Stimulated activated CD4-positive, alpha-beta T cell treated with anti-CD3 and anti-CD28 coated beads, Interleukin-15, amount 100 ng/mL, for 1 hour (primary cell): ENCODE measurements around the gene CSN1S1.
"Not testable (repeated sequence)": the region's sequence is repeated elsewhere in the genome, so short reads cannot be mapped to it uniquely, and the experiment has no call there.

ENCODE experiments used
- DNase-seq, 2 donors: peaks; one replicate each; pipeline ENCODE4 v3.0.0-alpha.2; 2020; ENCODE audit warnings: low read depth in 1 of 2, low spot score in 1 of 2

CSN1S1 gene, protein sequence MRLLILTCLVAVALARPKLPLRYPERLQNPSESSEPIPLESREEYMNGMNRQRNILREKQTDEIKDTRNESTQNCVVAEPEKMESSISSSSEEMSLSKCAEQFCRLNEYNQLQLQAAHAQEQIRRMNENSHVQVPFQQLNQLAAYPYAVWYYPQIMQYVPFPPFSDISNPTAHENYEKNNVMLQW

DNA sequence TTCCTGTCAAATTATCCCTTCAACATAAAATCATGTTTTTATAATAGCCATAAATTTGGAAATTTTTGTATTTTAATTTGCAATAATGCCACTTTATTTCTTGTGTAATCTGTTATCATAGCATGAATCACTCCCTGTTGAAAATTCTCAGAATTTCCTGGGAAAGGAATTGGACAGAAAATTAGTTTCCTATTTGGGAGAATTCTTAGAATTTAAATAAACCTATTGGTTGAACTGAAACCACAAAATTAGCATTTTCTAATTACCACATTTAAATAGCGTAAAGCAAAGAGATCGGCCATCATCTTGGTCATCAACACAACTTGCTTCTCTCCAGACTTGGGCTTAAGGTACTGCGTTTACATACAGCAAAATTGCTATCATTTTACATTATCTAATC is at the start of gene CSN1S1:
Gene CSN1S1, plus strand, starts transcription at position 301 of the 400 bp plus-strand sequence. CDS start 1,488 bp downstream, outside the sequence.
- no peak for DNase-seq

DNA sequence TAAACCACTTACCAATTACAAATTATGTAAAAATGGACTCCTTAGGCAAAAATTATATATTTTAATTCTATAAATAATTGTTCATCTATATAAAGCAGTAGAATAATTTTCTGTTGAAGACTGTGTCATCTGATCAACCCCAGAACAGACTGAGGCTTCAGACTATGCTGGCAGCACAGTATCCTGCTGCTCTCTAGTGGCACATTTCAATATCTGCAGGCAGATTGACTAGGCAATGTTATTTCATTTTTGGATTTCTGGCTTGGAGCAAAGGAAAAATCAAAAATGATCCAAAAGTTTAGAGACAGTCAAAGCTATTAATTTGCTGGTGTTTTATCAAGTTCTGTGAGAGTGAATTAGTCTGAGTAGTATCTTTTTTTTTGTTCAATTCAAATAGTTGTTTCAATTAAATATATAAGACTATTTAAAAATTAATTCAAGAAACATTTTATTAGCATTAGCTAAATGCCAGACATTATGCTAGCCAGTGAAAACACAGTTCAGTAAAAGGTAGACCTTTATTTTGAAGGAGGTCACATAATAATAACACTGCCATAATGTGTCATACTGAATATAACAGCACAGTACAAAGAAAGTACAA is 49.6 kb upstream of the CSN1S1 start:
- no peak for DNase-seq

DNA sequence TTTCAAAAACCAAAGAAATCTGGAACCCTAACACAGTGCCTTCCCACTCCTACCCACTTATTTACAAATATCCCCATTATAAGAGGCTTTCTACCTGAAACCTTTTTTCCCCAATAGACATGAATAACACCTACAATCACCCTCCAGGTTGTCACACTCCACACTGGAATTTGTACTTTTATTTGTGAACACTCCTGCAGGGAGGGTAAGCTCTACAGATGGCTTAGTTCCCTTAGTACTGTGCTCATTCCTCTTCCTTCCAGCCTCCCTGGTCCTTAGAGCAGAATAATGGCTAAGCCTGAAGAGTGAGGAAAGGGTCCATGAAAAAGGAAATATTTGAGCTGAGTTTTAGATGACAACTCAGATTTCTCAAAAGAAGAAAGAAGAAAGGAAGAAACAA is 48.7 kb upstream of the CSN1S1 start:
- DNase-seq, result no peak

DNA sequence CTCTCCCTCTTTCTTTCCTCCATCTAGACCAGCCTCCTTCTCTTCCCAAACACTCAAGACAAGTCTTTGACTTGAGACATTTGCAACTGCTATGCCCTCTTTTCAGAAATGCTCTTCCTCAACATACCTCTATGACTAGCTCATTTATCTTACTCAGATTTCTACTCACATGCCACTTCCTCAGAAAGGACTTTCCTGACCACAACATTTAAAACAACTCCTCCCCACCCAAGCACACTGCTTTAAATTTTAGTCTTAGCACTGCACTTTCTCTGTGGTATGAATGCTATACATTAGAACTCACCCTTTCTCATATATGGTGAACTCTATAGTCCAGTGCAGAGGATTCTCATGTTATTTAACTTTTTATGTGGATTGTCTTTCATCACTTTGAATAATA is 42.5 kb upstream of the CSN1S1 start:
- DNase-seq, result no peak

DNA sequence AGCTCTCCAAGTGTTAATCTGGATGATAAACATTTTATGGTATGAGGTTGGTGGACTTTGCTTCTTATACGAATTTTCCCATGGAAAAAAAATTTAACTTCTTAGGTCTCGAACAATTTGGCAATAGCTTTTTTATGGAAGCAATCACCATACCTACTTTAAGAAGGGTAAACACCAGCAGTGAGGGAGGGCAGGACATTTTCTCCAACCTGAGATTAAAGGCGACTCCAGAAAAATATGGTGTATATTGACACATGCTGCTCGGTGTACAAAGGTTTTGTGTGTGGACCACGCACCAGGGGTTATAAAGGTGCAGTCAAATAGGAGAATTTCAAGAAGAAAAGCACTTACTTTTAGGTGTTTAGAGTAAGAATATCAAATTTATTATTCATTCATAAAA is 36.7 kb upstream of the CSN1S1 start:
- DNase-seq, result no peak

DNA sequence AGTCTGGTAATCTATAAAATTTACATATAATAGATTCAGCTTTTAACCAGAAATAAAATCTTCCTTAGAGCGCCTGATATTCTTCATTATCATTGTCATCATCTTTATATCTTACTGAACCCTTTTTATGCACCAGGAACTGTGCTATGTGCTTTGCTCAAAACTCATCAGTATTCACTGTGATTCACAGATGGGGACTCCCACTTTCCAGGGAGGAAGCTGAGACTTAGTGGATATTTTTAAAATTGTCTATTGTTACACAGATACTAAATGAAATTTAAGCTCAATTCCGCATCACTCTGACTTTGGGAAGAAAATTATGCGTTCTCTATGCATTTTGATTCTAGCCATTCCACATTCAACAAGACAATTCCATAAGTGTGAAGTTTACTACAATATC is 36.1 kb upstream of the CSN1S1 start:
- DNase-seq, result no peak

DNA sequence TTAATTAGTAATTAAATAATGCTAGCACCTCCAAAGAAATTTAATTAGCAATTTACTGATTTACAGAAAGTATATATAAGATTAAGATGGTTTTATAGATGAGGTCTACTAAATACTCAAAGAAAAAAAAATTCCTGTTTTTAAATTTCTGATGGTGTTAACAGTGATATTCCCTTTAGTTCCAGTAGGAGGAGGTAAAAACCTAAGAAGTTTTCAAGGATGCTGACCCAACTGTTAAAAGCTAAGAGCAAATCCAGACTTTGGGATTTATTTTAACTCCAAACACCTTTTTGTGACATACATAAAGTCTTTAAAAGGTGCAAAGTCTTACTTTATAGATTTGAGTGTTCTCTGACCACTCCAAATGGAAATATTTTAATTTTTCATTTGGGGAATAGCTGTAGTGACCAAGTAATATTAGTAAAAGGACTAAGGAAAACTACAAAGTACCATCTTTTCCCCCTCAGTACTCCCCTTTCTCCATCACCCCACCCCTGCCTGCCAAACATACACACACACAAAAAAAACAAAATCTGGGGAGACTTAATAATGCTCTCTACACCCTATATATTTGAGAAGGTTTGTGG is 34.2 kb upstream of the CSN1S1 start:
- DNase-seq, result no peak

DNA sequence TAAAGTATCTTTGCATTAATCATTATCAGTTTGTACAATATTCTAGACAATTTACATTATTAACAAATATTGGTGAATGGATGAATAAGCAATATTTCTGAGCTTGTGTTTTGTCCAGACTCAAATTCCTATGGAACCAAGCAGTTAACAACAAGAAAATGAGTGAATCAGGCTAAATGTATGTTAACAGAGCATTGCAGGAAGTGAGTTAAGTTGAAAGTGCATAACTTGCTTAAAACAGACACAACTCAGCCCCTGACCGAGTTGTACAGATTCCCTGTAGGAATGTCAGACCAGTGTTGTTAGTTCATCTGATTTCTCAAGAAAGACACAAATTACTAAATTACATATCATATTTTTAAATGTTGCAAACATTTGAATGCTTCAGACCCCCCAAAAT is 23.7 kb upstream of the CSN1S1 start:
- DNase-seq, result no peak

DNA sequence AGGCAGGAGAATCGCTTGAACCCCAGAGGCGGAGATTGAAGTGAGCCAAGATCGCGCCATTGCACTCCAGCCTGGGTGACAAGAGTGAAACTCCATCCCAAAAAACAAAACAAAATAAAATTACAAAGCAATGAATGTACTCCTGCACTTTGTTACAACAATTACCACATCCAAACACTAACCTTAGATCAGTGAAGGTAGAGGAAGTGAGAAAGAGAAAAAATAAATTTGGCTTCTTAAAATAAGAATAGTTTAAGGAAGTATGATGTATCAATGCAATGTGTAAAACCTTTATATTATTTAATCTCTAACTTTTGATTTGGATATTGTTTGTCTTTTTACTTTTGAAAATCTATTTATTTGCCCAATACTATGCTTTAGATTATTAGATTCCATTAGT is 21.7 kb upstream of the CSN1S1 start:
- no peak for DNase-seq

DNA sequence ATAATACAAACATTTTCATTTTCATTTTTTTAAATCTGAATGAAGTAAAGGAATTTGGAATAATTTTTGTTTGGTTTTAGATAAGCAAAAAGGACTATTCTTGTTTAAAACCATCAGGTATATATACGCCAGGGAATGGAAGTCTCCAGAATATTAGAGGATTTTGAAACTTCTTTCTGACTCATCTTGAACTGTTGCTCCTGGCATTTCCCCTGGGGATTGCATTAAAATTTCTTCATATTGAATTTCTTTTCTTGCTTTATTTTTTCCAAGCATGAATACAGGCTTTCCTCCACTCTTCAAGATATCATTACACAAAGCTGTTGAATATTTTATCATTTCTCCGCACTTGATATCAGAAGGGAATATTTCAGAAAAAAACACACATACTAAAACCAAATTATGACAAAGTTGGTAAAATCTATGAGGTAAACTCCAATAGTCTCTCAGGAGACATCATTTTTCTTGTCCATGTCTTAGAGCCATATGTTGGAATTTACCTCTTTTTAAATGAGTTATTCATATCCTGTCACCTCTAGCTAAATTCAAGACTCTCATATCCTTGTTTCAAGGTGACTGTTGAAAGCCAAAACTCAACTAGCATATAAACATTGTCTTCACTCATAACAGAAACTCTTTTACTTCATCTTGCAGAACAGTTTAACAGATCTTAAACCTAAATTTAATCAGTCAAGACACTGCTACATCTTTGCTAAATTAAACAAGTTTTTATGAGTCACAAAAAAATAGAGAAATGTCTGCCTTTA is 20.7 kb upstream of the CSN1S1 start:
- no peak for DNase-seq

DNA sequence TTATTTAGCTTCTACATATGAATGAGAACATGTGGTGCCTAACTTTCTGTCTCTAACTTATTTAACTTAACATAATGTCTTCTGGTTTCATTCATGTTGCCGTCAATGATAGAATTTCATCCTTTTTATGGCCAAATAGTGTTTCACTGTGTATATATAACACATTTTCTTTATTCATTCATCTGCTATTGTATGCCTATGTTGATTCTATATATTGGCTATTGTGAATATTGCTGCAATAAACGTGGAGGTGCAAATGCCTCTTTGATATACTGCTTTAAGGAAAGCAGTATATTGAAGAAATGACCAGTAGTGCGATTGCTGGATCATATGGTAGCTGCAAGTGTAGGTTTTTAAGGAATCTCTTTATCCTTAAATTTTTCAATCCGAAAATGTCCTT is 10.0 kb upstream of the CSN1S1 start:
- DNase-seq, result no peak

DNA sequence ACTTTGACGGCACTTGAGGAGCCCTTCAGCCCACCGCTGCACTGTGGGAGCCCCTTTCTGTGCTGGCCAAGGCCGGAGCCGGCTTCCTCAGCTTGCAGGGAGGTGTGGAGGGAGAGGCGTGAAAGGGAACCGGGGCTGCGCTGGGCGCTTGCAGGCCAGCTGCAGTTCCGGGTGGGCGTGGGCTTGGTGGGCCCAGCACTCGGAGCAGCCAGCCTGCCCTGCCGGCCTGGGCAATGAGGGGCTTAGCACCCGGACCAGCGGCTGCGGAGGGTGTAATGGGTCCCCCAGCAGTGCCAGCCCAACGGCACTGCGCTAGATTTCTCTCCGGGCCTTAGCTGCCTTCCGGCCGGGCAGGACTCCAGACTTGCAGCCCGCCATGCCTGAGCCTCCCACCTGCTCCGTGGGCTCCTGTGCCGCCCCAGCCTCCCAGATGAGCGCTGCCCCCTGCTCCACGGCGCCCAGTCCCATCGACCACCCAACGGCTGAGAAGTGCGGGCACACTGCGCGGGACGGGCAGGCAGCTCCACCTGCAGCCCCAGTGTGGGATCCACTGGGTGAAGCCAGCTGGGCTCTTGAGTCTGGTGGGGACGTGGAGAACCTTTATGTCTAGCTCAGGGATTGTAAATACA is 7.0 kb upstream of the CSN1S1 start:
- DNase-seq, result not testable (repeated sequence)

DNA sequence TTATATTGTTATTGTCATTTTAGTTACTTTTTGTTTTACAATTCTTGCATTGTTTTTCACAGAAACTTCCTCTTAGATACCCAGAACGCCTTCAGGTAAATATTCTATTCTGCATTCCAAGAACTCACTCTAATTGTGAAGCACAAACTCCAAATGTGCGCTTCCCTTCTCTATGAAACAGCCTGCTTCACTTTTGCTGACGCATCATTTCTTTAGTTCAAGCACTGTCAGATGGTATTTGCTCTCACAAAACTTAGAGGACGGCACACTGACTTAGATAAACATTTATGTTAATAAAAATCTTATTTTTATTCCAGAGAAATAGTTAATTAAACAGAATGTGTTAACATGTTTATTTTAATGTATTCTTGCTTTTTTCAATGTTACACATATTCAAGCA is 3.3 kb downstream of the CSN1S1 start:
- no peak for DNase-seq

DNA sequence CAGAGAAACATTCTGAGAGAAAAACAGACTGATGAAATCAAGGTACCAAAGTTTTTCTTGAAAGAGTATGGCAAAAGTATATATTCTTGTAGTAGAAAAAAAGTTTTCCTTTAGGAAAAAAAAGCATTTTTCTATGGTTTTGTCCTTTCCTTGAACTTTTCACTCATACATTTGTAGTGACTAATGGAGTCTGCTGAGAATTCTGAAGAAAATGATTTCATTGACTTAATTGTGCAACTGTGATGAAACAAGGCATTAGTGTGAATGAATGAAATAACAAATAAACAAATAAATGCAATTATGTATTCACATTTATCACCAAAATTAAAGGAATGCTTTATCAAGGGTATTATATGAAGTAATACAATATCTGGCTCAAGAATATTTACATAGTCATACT is 5.7 kb downstream of the CSN1S1 start:
- DNase-seq, result no peak

DNA sequence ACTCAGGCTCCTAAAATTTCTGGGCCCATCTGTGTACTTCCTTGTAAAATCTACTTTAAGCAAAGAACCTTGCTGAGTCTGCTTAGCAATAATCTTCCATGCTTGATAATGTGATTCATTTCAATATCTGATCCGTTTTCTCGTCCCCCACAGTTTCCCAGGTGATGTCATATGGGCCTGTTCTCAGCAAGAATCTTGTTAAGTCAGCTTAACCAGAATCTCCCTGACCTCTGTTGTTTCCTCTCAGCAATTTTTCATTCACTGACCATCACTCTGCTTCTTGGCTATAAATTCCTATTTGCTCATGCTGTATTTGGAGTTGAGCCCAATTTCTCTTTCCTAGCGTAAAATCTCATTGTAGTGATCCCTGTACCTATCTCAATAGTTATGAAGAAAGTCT is 20.7 kb downstream of the CSN1S1 start:
- no peak for DNase-seq

DNA sequence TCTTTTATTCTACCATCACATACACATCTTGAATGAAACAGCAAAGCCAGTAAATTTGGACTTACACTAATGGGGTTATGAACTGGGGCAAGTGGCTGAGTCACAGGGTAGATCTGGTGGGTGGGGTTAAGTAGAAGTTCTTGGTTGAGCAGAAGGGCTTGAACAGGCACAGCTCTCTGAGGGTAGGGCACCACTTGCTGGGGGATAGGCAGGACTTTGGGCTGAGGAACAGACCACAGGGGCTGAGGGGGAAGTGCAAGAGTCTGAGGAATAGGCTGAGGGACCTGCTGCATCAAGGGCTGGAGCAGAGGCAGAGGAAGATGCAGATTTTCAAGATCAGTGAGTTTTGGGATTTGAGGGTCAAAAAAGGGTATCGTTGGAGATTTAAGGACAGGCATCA is 26.3 kb downstream of the CSN1S1 start:
- no peak for DNase-seq

DNA sequence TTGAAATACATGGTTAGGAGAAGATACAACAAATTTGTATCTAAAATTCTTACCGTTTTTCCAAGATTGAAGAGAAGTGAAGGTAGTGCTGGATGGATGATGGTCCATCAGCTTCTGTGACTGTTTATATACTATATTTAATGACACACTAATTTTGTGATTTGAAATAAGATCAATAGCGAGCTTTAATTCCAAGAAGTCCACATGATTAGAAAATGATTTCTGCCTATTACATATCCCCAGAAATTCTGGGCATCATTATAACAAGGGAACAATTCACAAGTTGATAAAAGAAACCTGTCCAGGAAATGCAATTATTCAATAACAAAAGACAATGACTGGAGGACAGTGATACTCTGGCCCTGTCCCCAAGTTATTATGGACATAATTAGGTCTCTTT is 34.8 kb downstream of the CSN1S1 start, which contains the start of gene CSN2:
Gene CSN2, minus strand, starts transcription at position 101 of the 400 bp plus-strand sequence. CDS start 4,733 bp downstream, outside the sequence.
- DNase-seq, result no peak

DNA sequence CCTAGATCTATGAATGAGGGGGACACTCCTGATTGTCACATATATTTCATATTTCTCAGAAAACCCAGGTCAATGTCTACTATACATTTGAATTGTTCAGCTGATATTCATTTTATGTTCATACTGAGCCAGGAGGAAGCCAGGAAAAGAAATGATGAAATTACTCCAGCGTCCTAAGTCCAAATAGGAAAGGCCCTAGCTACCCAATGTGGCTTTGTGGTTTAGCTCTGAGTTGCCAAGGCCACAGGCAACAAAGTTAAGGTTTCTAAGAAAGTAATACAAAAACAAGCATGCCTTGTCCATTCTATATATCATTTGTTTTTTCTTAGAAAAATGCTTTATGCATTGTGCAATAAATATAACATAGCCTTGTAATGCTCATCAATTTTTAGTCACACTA is 39.2 kb downstream of the CSN1S1 start:
- no peak for DNase-seq

DNA sequence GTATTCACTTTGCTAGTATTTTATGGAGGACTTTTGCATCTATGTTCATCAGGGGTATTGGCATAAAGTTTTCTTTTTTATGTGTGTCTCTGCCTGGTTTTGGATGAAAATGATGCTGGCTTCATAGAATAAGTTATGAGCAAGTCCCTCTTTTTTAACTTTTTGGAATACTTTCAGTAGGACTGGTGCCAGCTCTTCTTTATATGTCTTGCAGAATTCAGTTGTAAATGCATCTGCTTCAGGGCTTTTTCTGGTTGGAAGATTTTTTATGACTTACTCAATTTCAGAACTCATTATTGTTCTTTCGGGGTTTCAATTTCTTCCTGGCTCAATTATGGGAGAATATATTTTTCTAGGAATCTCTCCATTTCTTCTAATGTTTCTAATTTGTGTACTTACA is 43.8 kb downstream of the CSN1S1 start:
- no peak for DNase-seq

DNA sequence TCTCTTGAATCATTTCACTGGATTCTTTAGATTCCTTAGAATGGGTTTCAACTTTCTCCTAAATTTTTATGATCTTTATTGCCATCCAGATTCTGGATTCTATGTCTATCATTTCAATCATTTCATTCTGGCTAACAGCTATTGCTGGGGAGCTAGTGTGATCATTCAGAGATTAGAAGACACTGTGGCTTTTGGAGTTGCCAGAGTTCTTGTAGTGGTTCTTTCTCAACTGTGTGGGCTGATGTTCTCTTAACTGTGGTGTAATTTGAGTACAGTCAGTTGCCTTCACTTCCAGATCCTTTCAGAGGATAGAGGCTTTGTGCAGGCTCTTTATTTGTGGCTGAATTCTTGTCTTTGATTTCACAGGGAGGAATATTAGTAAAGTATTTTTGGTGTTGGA is 46.7 kb downstream of the CSN1S1 start:
- no peak for DNase-seq

DNA sequence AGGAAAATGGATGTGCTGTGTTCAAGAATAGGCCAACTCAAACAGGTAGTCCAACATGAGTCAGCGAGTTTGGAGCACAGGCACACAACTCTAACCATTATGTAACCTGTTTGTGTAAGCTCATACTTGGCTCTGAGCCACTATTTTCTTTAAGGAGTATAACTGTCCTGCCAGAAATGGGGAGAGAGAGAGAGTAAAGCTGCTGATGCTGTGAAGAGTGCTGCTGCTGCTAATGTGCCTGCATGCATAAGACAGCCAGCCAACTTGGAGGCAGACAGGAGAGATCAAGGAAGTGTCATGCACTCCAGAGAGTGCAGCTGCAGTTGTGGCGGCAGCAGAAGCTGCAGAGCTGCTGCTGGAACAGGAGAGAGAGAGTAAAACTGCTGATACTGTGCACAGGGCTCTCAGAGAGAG is 53.2 kb downstream of the CSN1S1 start:
- DNase-seq, result no peak

DNA sequence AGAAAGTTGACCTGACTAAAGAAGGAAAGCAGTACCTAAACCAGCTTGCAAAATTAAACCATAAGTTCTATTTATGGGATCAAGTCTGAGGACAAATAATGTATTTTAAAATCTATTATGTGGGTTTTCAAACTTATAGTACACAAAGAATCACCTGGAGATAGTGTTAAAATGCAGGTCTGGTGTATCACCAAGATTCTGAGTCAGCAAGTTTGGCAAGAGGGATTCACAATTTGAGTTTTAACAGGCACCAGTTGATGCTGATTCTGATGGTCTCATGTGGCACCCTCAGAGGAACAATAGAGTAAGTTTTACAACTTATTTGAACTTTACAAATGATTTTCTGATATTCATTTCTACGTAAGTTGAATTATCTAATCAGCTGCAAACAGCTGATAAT is 55.8 kb downstream of the CSN1S1 start:
- no peak for DNase-seq
